Measurements from ENCODE around the gene FAM83C.
A peak's percentile ranks its signal among the peaks of the same experiment; 100 is the strongest.

Gene FAM83C

DNA sequence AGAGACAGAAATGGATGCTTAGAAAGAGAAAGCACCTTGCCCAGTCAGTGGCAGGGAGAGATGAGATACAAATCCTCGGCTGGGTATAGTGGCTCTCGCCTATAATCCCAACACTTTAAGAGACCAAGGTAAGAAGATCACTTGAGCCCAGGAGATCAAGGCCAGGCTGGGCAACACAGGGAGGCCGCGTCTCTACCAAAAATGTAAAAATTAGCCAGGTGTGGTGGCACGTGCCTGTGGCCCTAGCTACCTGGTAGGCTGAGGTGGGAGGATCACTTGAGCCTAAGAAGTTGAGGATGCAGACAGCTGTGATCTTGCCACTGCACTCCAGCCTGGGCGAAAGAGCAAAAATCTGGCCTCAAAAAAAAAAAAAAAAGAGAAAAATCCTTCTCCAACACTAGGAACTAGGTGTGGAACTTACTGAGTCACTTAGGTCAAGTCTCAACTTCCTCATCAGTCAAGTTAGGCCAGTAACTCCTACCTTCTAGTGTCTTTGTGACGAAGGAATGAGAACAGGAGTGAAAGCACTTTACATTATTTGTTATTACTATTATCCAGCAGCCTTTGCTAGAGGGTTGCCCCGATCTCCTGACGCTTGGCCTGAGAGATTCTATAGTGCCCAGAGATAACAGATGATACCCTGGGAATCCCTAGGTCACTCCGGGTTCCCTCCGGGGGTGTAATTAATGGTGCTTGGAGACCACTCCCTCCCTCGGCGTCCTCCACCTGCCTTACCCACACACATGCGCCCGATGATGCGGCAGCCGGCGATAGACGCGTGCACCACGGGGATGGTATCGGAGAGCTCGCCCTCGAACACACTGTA, 8.6 kb downstream of the FAM83C start:
- no peak for DNase-seq

DNA sequence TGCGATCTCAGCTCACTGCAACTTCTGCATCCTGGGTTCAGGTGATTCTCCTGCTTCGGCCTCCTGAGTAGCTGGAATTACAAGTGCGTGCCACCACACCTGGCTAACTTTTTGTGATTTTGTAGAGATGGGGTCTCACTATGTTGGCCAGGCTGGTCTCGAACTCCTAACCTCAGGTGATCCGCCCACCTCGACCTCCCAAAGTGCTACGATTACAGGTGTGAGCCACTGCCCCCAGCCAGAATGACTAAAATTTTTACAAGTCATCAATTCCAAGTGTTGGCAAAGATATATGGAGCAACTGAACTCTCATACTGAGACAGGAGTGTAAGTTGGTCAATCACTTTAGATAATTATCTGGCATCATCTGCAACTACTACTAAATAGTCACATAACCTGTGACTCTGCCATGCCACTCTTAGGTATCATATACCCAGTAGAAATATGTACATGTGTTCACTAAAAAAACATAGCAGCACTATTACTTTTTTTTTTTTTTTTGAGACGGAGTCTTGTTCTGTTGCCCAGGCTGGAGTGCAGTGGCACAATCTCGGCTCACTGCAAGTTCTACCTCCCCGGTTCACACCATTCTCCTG, 10.6 kb downstream of the FAM83C start:
- no peak for DNase-seq

DNA sequence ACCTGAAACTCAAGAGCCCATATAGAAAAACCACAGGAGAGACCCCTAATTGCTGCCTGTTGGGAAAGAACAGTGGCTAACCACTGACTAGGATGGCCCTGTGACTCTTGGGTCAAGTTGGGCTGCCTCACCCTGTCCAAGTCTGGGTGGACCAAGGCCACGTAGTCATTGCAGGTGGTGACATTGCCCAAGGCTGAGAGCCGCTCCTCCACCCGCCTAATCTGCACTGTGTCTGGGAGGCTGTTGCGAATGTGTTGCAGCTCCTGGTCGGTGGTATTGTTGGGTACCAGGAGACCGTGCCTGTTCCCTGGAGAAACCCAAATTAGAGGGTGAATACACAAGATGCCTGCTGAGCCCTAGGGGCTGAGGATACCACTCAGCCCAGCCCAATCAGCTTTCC, 11.7 kb downstream of the FAM83C start:
- DNase-seq, result no peak

DNA sequence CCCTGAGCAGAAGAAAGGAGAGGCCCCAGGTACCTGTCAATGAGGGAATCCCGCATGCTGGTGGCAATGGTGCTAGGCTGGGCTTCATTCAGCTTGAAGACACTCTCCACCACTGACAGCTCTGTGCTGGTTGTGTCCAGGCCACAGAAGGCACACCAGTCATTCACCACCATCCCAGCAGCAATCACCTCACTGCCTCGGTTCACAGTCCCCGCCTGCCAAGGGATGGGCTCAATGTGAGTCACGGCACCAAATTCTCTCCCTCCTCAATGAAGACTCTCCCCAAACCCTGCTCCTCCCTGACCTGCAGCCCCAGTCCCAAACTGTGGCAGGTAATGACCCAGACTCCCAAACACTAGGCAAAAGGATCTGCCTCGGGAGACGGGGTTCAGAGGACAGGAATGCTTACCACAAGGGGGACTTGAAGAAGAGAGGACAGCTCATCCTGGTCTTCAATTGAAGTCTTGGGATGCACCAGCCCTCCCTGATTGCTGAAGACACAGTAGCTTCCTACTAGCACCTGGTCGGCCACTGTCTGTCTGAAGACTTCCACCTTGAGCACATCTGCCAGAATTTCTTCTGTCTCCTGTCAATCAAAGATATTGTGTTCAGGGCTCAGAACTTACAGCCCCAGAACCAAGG, 12.6 kb downstream of the FAM83C start:
- no peak for DNase-seq

DNA sequence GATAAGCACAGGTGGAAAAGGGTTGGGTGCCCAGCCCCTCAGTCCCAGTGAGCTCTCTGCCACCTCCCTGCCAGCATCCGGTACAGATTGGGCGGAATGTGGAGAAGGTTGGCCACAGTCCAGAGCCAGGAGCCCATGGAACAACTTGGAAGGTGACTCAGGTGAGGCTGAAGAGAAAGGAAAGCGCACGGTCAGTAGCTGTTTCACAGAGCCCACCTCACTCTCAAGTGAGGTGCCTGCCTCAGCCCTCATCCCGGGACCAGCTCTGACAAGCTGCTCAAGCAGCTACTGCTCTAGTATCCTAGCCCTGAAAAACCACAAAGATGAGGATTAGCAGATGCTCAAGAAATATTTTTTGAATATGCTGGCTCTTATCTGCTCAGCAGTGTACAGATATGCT, 13.2 kb downstream of the FAM83C start:
- DNase-seq, result no peak

DNA sequence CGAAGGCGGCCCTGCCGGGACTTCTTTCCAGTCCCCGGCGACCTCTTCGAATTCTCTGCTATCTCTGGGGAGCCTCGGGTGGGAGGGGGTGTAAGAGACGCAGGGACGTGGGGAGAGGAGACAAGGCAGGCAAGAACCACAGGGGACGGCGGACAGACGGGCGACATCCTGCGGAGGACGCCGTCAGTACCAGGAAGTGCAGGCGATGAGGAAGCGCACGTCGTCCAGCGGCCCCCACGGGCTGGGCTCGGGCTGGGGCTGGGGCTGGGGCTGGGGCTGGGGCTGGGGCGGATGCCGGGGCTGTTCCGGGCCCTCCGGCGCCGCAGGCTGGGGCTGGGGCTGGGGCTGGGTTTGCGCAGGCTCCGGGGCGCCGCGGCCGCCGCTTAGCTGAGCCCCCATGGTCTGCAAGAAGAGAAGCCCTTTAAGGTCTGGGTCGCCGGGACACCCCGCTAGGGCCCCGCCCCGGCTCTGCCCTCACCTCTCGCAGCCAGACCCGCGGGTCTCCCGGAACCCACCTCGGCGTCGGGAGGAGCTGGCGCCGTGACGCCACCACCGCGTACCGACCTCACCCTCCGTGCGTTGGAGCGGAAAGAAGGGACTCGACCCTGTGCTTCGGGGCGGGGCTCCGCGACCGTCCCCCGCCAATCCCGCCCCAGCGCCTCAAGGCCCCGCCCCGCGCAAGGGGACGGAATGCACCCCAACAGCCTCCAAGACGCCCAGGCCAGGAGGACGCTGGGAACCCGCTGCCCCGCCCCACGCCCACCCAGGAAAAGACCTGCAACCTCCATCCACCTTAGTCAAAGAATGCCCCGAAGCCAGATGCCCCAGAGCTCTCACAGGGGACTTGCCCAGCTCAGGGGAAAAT, 14.5 kb downstream of the FAM83C start, which contains the start of gene MMP24OS:
MMP24OS (minus strand) TSS at position 592 of the 865 bp plus-strand sequence; CDS start at position 399, 193 bp downstream.
- peak; percentile 93 for DNase-seq

DNA sequence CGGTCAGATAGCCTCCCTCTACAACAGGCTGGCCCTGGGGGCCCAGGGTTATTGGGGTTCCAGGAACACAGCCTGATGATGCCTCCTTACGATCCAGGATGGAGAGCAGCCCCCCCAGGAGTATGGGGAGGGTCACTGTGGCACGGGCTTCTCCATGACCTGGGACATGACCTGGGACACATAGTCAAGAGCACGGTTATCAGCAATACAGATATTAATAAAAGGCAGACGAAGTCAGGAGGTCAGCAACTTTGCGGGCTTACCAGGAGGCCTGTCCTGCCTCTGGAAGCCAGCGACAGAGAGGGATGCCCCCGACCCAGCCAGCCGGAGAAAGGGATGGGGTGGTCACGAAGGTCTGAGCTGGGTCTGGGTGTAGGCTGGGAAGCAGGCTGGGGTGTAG, 15.1 kb downstream of the FAM83C start:
- DNase-seq, result no peak

DNA sequence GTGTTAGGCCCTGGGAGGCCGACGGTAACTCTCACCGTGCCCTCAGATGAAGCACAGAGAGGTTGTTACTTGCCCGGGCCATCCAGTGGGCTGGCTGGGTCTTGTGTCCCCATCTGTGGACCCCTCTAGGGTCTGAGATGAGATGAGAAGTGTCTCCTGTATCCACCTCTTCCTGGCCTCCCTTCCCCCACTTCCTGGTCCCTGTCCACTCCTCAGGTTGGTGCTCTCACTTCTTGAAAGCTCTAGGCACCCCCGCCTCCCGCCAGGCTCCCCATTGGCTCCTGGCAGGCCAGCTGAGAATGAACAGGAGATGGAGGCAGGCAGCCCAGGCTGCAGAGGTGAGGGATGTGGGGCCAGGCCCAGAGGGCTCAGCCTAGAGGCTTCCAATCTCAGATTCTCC, 15.8 kb downstream of the FAM83C start:
- no peak for DNase-seq

DNA sequence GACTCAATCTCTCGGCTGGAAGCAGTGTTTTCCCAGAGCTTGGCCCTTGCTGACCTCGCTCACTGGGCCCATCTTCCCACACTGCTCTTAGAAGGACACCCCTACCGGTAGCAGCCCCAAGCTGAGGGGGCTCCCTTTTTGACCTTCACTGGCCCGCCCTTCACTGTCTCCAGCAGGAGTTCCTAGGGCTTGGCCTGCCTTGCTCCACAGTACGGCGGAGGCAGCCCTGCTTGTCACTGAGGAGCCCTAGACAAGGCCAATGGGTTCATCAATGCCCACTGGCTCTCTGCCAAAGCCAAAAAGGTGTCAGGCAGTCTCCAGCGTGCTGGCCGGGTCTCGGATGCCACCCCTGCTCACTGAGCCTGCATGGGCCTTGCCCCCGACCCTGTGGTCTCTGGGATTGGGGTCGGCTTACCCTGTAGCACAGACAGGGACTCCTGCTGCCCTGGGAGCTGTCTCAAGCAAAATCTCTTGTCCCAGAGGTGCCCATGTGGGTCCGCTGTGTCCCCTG, 16.4 kb downstream of the FAM83C start:
- no peak for DNase-seq

DNA sequence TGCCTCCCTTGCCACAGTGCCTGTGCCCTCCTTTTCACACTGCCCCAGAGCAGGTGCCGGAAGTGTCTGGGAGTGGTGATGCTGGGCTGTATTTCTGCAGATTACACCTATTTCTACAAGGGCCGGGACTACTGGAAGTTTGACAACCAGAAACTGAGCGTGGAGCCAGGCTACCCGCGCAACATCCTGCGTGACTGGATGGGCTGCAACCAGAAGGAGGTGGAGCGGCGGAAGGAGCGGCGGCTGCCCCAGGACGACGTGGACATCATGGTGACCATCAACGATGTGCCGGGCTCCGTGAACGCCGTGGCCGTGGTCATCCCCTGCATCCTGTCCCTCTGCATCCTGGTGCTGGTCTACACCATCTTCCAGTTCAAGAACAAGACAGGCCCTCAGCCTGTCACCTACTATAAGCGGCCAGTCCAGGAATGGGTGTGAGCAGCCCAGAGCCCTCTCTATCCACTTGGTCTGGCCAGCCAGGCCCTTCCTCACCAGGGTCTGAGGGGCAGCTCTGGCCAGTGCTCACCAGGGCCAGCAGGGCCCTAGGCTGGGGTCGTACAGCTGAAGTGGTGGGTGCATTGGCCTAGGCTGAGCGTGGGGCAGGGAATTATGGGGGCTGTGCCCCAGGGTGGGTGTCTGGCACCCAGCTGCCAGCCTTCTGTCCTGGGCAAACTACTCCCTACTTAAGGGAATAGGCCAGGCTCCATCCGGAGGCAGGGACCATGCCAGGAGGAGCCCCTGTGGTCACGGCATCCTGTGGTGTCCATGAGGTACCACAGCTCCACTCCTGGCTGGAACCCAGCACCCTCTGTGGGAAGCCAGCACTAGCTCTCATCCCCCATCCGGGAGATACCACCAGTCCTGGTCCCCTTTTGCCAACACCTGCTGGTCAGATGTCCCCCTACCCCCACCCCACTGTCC, 17.8 kb downstream of the FAM83C start:
- no peak for DNase-seq

DNA sequence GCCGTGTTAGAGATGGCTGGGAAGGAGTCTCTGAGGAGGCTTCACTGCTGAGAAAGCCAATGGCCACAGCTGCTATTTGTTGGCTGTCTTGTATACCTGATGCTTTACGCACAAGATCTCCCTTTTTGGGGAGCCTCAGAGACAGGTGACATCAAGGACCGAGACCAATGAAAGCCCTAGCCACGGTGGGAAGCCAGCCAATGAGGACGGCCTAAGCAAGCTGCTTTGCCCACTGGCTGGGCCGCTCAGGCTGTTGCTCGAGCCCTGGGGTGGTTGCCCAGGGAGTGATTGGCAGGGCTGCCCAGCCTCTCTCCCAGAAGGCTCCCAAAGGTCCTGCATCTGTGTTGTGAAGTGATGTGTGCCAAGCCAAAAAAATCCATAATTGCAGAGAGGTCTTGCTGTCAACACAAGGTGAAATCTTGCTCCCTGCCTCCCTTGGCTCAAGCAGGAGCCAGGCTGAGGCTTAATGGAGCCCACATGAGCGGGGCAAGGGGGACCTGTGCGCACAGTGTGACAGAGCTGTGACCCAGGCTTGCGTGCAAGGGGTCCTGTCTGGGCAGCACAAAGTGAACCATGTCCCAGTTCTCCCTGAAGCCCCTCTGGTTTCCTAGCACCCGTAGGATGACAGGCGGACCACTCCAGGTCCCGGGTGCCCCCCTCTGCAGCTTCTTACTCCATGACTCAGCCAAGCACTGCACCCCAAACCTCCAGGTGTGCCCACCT, 18.6 kb downstream of the FAM83C start:
- no peak for DNase-seq

DNA sequence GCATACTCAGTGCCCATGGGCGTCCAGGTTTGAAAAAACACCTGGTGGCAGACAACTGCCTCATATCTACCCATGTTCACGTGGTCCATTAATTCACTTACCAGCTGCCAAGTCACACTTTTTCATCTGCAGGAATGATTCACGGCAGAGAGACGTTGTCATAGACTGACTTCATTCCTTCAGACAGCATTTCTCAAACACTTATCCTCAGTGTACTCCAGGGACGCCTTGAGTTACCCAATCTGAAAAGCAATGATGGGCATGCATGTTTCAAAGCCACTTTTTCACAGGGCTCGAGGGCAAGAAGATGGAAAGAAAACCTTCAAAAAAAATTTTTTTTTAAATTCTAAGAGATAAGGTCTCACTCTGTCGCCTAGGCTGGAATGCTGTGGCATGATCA, 20.3 kb downstream of the FAM83C start:
- DNase-seq, result no peak

DNA sequence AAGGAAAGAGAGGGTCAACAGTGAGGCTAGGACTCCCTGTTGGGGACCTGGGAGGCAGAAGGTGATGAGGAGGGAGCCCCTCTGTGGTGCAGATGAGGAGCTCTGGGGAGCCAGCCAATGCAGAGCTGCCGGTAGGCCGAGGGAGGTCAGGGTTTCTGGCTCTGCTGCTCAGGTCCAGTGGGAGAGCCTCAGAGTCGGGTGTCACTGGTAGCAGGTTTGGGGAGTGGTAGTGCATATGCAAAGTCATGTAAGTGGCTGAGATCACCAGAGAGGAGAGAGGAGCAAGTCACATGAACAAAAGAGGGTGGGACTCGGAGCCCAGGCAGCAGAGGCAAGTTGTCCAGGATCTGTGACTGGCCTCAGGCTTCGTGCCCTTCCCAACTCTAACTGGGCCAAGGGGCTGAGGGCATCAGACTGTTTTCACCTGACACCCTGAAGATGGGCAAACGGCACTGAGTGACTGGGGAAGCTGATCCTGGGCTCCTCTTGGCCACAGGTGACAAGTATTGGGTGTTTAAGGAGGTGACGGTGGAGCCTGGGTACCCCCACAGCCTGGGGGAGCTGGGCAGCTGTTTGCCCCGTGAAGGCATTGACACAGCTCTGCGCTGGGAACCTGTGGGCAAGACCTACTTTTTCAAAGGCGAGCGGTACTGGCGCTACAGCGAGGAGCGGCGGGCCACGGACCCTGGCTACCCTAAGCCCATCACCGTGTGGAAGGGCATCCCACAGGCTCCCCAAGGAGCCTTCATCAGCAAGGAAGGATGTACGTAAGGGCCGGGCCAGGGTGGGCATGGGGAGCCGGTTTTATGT, 20.9 kb downstream of the FAM83C start:
- DNase-seq, result no peak

DNA sequence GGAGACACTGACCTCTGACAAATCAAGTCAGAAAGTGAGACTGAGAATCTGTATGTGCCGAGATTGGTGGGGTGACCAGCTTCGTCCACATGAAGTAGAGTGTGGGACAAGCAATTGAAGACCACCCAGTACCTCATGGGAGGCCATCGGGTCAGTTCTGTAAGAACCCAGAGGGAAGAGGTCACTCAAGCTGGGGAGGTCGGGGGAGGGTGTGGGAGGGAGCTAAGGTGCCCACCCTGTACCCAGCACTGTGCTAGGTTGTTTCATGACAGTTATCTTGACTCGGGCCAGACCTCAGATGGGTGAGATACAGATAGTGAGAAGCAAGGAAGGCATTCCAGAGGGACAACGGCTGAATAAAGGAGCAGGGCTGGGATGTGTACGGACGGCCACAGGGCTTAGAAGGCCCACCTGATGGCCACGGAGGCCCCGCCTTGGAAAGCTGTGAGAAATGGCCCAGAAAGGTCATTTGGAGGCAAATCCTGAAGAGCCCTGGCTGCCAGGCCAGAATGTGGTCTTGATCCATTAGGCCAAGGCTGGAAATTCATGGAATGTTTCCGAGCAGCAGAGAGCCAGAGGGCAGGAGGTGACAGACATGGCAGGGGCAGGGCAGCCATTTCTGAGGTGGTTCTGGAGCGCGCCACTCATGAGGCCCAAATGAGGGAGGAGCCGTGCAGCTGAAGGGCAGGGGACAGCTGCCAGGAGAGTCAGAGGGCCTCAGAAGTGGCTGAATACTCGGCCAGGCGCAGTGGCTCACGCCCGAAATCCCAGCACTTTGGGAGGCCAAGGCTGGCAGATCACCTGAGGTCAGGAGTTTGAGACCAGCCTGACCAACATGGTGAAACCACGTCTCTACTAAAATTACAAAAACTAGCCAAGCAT, 22.0 kb downstream of the FAM83C start:
- DNase-seq, result no peak

DNA sequence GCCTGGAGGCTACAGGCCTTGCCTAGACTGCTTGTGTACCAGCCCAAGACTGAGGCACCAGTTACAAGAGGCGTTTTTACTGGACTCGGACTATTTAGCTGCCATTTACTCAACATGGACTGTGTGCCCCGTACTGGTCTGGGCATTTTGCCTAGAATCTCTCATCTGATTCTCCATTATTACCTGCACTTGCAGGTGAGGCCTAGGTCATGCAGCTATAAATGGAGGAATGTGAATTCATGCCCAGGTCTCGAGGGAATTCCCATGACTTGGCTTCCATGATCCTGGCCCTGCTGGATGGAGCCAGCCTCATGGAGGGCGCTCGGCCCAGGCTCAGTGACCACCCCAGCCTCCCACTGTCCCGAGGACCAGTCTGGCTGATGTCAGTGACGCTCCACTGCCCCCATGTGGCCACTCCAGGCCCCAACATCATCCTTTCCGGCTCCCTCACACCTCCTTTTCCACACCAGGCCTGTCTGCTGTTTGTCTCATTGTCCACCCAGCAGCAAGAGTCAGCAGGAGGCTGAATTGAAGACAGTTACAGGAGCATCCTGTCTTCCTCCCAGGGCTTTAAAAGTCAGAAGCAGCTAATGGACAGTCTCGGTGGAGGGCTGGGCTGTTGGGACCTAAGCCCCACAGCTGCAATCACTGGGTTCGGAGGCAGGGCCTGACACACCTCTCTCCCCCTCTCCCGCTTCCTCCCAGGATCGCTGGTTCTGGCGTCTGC, 23.0 kb downstream of the FAM83C start:
- peak; percentile 43 for DNase-seq

DNA sequence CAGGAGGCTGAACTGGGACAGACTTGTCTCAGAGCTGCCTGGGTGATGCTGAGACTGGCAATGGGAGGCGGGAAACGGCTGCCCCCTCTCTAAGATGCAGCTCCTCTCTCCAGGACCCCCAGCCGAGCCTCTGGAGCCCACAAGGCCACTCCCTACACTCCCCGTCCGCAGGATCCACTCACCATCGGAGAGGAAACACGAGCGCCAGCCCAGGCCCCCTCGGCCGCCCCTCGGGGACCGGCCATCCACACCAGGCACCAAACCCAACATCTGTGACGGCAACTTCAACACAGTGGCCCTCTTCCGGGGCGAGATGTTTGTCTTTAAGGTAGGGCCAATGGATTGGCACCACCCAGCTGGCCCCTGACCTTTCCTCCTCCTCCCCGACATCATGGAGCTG, 25.1 kb downstream of the FAM83C start:
- no peak for DNase-seq

DNA sequence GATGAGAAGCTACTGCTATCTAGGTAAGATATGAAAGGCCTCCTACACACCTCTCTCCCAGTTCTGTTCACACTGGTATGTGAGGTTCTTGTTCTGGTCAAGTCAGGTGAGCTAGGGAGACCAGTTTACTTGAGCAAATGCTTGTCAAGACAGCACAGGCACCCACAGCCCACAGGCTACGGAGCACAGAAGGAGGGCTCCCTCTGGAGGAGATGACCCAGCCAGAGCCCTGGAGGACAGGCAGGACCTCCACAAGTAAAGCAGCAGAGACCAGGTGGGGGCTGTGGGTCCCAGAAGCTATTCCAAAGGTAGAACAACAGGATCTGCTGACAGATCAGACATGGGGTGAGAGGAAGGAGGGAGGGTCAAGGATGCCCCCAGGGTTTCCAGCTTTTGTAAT, 27.5 kb downstream of the FAM83C start:
- DNase-seq, result no peak

Data from CD4-positive, alpha-beta T cell treated with Interleukin-21 for 1 hour (primary cell).